ENCODE results near the gene GPX2.

The GPX2 gene

DNA sequence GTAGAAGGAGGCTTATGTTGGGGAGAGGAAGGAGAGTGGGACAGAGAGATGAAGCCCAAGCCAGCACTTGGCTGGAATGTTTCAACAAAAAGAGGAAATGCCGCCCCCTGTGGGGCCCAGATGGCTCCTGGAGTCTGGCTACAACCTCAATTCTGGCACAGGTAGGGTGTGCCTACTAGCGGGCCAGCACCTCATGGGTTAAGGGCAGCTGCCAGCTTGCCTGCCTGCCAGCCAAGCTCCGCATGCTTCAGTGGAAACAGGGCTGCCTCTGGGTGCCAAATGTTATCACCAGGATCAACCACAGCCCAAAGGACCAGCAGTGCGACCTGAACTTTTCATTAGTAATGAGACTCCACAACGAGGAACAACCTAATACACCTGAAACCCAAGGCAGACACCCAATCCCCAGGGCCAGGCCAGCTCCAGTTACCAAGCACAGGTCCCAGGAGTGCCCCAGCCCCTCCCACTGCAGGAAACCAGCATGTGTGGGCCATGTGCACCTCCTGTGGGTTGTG lies 18.3 kb upstream of the GPX2 start:
- no peak overlapping the region for H3K4me3 ChIP-seq (ENCODE audit: low read depth, low read length)

- no peak overlapping the region for H3K4me3 ChIP-seq (ENCODE audit: low read depth, low read length)
These were observed 16.2 kb upstream of the GPX2 start for GRCh38 chr14:64958743-64959142.

DNA sequence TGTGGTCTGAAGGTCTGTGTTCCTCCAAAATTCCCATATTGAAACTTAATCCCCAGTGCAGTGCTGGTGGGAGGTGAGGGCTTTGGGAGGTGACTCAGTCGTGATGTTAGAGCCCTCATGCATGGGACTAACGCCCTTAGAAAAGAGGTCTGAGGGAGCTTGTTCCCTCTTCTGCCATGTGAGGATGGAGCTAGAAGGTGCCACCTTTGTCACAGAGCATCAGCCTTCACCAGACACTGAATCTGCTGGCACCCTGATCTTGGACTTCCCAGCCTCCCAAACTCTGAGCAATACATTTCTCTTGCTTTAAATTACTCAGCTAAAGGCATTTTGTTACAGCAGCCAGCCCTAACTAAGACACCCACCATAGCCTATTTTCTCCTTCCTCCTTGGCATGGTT lies 15.7 kb upstream of the GPX2 start:
- no peak overlapping the region for H3K4me3 ChIP-seq (ENCODE audit: low read depth, low read length)

GRCh38 chr14:64956697-64957406 lies 14.3 kb upstream of the GPX2 start:
- H3K4me3 ChIP-seq (ENCODE audit: low read depth, low read length) = no peak overlapping the region

GRCh38 chr14:64955297-64955696 lies 12.8 kb upstream of the GPX2 start:
- H3K4me3 ChIP-seq (ENCODE audit: low read depth, low read length) = no peak overlapping the region

DNA sequence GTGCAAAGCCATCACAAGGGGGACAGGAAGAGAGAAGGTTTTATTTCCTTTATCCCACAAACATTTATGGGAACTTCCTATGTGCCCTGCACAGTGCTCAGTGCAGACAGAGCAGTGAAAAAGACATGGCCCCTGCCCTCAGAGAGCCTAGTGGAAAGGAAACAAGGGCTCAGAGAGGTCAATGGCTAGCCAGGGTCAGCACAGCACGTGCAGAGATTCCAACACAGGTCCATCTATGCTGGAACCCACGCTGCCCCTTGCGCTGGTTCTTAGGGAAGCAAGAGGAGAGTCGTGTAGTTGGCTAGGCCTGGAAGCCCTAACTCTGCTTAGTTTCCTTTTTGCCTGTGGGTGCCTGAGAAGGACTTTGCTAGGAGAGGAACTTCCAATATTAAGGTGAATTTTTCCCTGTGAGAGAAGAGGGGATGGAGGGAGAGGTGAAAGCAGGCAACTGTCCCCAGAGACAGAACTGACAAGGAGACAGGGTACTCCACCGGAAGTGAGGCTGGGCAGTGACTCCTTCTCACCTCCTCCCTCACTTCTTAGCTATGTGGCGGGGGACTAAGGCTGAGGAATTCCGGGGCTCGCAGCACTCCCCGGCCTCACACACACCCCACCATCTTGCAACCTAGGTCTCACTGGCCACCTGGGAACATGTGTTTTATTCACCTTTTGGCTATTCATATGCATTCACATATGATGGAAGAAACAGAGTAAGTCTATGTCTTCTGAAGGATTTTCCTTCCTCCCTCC lies 12.1 kb upstream of the GPX2 start:
- no peak overlapping the region for H3K4me3 ChIP-seq (ENCODE audit: low read depth, low read length)

GRCh38 chr14:64953661-64954060 lies 11.1 kb upstream of the GPX2 start:
- no peak overlapping the region for H3K4me3 ChIP-seq (ENCODE audit: low read depth, low read length)

DNA sequence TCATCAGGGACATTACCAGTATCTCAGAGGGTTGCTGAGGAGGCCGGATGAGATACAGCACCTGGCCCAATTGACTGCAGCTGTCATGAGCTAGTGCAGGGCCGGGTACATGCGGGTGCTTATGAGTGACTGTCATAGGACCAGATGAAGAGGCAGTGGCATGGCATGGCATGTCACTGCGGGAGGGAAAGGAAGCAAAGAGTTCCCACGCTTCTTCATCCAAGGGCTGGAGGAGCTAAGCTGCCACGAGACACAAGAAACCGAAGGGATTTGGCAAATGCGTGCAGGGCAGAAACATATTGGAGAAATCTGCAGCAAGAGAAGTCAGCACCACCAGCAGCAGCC lies 10.7 kb upstream of the GPX2 start:
- no peak overlapping the region for H3K4me3 ChIP-seq (ENCODE audit: low read depth, low read length)

- no peak overlapping the region for H3K4me3 ChIP-seq (ENCODE audit: low read depth, low read length)
These were observed 10.2 kb upstream of the GPX2 start for GRCh38 chr14:64952598-64953309.

- no peak overlapping the region for H3K4me3 ChIP-seq (ENCODE audit: low read depth, low read length)
These were observed 9.2 kb upstream of the GPX2 start for GRCh38 chr14:64951724-64952123.

- H3K4me3 ChIP-seq (ENCODE audit: low read depth, low read length) = no peak overlapping the region
These were observed 8.7 kb upstream of the GPX2 start for GRCh38 chr14:64951291-64951690.

DNA sequence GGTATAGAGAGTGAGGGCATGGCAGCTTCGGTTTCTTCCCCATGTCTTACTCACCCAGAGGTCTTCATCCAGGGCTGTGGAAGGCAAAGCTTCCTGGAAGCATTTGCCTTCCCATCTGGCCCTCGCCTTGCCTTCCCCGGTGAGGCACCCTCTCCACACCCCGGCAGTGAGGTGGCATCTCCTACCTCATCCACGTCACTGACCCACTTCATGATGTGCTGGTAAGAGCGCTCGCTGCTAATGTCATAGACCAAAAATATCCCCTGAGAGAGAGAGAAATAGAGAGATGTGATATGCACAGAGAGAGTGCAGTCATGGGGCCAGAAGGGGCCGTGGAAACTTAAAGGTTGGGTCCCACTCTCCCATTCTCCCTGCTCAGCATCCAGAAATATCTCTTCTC lies 8.3 kb upstream of the GPX2 start:
- no peak overlapping the region for H3K4me3 ChIP-seq (ENCODE audit: low read depth, low read length)

DNA sequence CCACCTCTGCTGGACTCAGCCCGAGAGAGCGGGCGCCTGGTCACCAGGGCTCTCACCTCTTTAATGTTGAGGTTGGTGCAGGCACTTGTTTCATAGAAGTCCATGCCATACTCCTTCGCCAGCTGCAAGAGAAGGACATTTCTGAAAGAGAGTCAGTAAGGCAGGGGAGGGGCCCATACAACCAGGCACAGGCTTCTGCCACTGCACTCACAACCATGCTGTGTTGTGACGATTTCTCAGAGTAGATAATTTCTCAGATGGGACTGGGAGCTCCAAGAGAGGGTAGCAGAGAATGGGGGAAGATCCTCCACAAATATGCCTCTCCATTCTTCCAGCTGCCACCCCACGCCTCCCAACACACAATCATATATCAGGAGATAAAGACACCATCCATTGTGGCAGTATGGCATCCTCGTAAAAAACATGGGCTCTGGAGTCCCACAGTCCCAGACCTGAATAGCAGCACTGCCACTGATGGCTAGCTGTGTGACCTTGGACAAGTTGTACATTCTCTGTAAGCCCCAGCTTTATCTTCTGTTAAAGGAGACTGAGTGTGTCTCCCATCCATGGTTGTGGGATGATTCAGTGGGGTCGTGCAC lies 6.2 kb upstream of the GPX2 start:
- H3K4me3 ChIP-seq (ENCODE audit: low read depth, low read length) = no peak overlapping the region

DNA sequence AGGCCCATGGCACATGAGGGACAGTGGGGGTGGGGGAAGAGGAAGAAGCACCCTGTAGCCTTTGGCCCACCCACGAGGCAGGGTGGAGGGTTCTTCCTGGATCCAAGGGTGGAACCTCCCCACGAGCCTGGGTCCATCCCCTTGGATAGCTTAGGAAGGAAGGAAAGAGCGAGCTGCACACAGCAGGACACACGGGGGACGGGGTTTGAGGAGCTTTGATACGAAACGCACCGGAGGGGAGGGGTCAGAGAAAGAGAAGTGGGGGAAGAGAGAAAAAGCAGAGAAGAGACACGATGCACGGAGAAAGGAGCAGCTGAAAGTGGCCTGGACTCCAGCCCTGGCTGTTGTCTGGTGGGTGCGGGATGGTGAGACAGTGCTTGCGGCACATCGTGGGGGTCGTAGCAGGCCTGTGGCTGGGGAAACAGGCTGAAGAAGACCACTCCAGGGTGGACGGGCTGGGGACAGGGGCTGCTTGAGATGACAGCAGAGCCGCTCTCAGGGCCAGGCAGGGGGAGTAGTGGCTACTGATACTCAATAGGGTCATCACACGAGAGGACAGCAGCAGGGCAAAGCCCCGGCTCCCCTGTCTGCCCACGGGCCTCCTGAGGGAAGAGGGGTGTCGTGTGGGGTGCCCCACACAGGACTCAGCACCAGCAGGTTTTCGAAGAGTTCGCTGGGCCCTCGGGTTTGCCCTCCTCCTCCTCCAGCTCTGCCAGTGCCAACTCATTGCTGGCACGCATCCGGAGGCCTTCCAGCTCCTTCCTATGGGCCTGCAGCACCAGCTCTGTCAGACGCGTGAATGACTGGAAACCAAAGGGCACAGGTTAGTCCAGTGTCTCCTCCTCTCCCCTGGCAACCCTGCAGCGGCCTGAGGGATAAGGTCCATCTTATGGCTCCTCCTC lies 5.4 kb upstream of the GPX2 start:
- H3K4me3 ChIP-seq (ENCODE audit: low read depth, low read length) = no peak overlapping the region

DNA sequence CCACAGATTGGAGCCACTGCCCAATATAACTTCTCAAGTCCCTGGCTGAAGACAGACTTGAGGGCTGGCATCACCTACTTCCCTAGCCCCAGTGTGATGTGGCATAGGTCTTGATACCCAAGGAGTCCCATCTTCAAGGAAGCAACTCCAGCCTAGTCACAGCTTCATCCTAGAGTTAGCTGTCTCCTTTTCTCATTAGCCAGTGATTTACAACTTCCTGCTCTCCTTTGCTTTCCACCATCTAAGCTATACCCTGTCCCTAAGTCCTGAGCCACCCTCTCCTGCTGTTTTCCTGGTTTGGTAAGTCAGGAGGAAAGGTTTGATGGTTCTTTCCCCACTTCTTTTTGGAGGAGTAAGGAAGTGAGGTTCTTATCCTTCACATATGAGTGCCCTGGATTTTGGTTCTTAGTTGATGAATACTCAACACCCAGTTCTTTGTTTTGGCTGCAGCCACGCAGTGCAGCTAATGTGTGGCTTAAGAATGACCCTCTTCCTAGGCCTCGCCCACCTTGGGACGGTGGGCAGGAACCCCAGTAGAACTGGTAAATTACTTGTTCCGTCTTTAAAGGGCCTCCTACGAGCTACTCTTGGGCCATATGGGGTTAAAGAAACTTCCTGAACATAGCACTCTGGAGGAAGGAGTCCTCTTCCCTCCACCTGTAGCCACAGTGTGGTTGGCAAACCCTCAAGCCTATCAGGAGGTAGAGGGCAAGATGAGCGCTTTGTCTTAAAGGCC lies 3.9 kb upstream of the GPX2 start:
- H3K4me3 ChIP-seq (ENCODE audit: low read depth, low read length) = no peak overlapping the region

DNA sequence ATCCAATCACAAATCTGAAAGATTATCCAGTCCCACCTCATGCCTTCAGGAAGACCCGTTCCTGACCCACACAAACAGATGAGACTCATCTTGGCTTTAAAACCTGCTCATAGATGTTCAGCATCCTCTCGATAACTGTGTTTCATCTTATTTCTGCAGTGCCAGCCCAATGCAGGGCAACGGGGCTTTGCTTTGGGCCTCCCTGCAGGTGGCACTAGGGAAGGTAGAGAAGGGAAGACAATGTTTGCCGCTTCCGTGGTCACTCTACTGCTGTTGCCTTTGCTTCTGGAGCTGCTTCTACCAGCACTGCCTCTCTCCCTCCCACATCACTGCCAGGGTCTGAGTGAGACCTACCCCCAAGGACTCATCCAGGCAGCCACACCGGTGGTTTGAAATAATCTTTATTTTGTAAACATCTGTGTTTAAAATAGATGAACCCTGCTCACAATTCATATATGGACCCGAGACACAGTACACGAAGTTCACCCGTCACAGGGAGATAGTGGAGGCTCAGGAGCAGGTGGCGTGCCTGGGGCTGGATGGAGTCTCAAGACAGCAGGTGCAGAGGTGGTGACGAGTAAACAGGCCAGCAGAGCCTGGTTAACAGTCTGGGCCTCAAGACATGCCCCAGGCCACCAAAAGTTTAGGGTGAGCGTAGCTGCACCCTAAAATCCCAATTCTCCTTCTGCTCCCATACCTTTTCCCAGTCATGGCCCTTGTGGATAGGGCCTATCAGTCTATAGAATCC lies 3.1 kb upstream of the GPX2 start:
- H3K4me3 ChIP-seq (ENCODE audit: low read depth, low read length) = no peak overlapping the region

DNA sequence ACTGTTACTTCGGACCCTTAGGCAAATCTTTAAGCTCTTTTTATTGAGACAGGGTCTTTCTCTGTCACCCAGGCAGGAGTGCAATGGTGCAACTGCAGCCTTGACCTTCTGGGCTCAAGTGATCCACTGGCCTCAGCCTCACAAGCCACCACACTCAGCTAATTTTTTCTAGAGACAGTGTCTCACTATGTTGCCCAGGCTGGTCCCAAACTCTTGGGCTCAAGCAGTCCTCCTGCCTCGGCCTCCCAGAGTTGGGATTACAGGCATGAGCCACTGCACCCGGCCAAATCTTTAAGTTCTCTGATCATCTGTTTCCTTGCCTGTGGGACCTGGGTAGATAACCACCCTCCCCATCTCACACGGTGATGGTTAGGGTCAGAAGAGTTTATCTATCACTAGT lies 2.3 kb upstream of the GPX2 start:
- H3K4me3 ChIP-seq (ENCODE audit: low read depth, low read length) = no peak overlapping the region

DNA sequence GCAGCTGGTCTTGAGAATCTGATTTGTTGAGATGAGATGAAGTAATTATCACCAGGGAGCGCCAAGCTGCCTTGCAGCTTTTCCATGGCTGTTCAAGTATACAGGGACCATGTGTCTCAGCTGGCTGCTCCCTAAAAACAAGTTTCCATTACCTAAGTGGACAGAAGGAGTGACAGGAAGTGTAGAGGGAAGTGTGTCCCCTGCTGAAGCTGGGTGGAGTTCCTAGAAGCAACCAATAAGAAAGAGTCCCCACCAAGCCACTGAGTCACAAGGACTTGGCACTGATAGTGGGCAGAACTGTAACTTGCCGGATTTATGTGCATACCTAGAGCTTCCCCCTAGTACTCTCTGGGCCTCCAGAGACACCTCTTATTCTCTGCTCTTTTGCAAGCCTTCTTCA lies 1.5 kb upstream of the GPX2 start:
- H3K4me3 ChIP-seq (ENCODE audit: low read depth, low read length) = no peak overlapping the region

- H3K4me3 ChIP-seq (ENCODE audit: low read depth, low read length) = no peak overlapping the region
These were observed 1.0 kb upstream of the GPX2 start for GRCh38 chr14:64943556-64943955.

Data from iPS-11a (cell line).